HG02678 (cell line): ENCODE measurements around the gene FBXO9.

Experiments
- ATAC-seq: cut with Tn5 transposase; IDR thresholded peaks from one replicate; pipeline ENCODE4 v1.9.1; 2021; ENCODE audit warnings: mild to moderate bottlenecking, moderate library complexity; ENCODE audit not compliant: unreplicated experiment

Gene FBXO9

GRCh38 chr6:53065266-53066076, at the start of gene FBXO9:
Gene FBXO9, plus strand, starts transcription at chr6:53065404. Its CDS starts 386 bp downstream, at chr6:53065790.
- ATAC-seq = peak; percentile 46

- no peak for ATAC-seq
Observed at GRCh38 chr6:53015486-53015885, 49.7 kb upstream of the FBXO9 start.

GRCh38 chr6:53018446-53018845, 46.8 kb upstream of the FBXO9 start:
- no peak for ATAC-seq

GRCh38 chr6:53020005-53020744, 45.0 kb upstream of the FBXO9 start:
- no peak for ATAC-seq

GRCh38 chr6:53023323-53023722, 41.9 kb upstream of the FBXO9 start:
- no peak for ATAC-seq

GRCh38 chr6:53026526-53026925, 38.7 kb upstream of the FBXO9 start:
- no peak for ATAC-seq

GRCh38 chr6:53027131-53027718, 38.0 kb upstream of the FBXO9 start:
- ATAC-seq = no peak

GRCh38 chr6:53028467-53028866, 36.7 kb upstream of the FBXO9 start:
- ATAC-seq = no peak

- ATAC-seq = no peak
Observed at GRCh38 chr6:53029257-53029656, 35.9 kb upstream of the FBXO9 start.

- ATAC-seq = no peak
Observed at GRCh38 chr6:53029761-53030160, 35.4 kb upstream of the FBXO9 start.

- ATAC-seq = no peak
Observed at GRCh38 chr6:53031281-53031680, 33.9 kb upstream of the FBXO9 start.

GRCh38 chr6:53032849-53033248, 32.4 kb upstream of the FBXO9 start:
- no peak for ATAC-seq

- ATAC-seq = no peak
Observed at GRCh38 chr6:53033764-53034163, 31.4 kb upstream of the FBXO9 start.

GRCh38 chr6:53035549-53036213, 29.5 kb upstream of the FBXO9 start:
- no peak for ATAC-seq

- no peak for ATAC-seq
Observed at GRCh38 chr6:53038141-53038540, 27.1 kb upstream of the FBXO9 start.

- no peak for ATAC-seq
Observed at GRCh38 chr6:53038596-53038995, 26.6 kb upstream of the FBXO9 start.

GRCh38 chr6:53041356-53041755, 23.8 kb upstream of the FBXO9 start:
- no peak for ATAC-seq

GRCh38 chr6:53042112-53042511, 23.1 kb upstream of the FBXO9 start:
- no peak for ATAC-seq

- ATAC-seq = no peak
Observed at GRCh38 chr6:53043581-53043980, 21.6 kb upstream of the FBXO9 start.

GRCh38 chr6:53044071-53044470, 21.1 kb upstream of the FBXO9 start:
- no peak for ATAC-seq

GRCh38 chr6:53044572-53044971, 20.6 kb upstream of the FBXO9 start:
- no peak for ATAC-seq
